ENCODE results near the gene ACTL8.

ACTL8 gene

GRCh38 chr1:17772615-17773212 is 17.6 kb downstream of the ACTL8 start:
- FAIRE-seq = no peak

GRCh38 chr1:17773591-17774326 is 18.6 kb downstream of the ACTL8 start:
- no peak for FAIRE-seq

GRCh38 chr1:17774452-17774851 is 19.3 kb downstream of the ACTL8 start:
- FAIRE-seq = no peak

GRCh38 chr1:17775796-17776195 is 20.7 kb downstream of the ACTL8 start:
- no peak for FAIRE-seq

GRCh38 chr1:17776426-17776825 is 21.3 kb downstream of the ACTL8 start:
- FAIRE-seq = no peak

- no peak for FAIRE-seq
Measured at GRCh38 chr1:17777330-17777729, 22.2 kb downstream of the ACTL8 start.

- FAIRE-seq = no peak
Measured at GRCh38 chr1:17777818-17778217, 22.7 kb downstream of the ACTL8 start.

GRCh38 chr1:17780916-17781315 is 25.8 kb downstream of the ACTL8 start:
- no peak for FAIRE-seq

GRCh38 chr1:17789926-17790325 is 34.8 kb downstream of the ACTL8 start:
- FAIRE-seq = no peak

GRCh38 chr1:17790383-17791054 is 35.4 kb downstream of the ACTL8 start:
- no peak for FAIRE-seq

GRCh38 chr1:17791055-17791390 is 35.9 kb downstream of the ACTL8 start:
- no peak for FAIRE-seq

- no peak for FAIRE-seq
Measured at GRCh38 chr1:17791480-17791879, 36.3 kb downstream of the ACTL8 start.

- FAIRE-seq = no peak
Measured at GRCh38 chr1:17792421-17792820, 37.3 kb downstream of the ACTL8 start.

GRCh38 chr1:17795081-17795809 is 40.1 kb downstream of the ACTL8 start:
- no peak for FAIRE-seq

- FAIRE-seq = no peak
Measured at GRCh38 chr1:17795836-17796645, 40.9 kb downstream of the ACTL8 start.

GRCh38 chr1:17797478-17797877 is 42.3 kb downstream of the ACTL8 start:
- no peak for FAIRE-seq

GRCh38 chr1:17798011-17798410 is 42.9 kb downstream of the ACTL8 start:
- no peak for FAIRE-seq

- no peak for FAIRE-seq
Measured at GRCh38 chr1:17798799-17799382, 43.8 kb downstream of the ACTL8 start.

- no peak for FAIRE-seq
Measured at GRCh38 chr1:17799642-17800041, 44.5 kb downstream of the ACTL8 start.

- no peak for FAIRE-seq
Measured at GRCh38 chr1:17802164-17802563, 47.0 kb downstream of the ACTL8 start.

- FAIRE-seq = no peak
Measured at GRCh38 chr1:17802945-17803344, 47.8 kb downstream of the ACTL8 start.

Data from A204.1 (cell line).